HG03558 (cell line): Measurements from ENCODE around the gene CDKL4.
"Not testable (repeated sequence)": the region's sequence is repeated elsewhere in the genome, so short reads cannot be mapped to it uniquely, and the experiment has no call there.

Experiments used
- ATAC-seq: cut with Tn5 transposase; IDR thresholded peaks from one replicate; pipeline ENCODE4 v1.9.1; 2021; ENCODE audit warnings: moderate number of reproducible peaks; ENCODE audit not compliant: unreplicated experiment; ENCODE audit errors: extremely low read depth

CDKL4 gene

GRCh38 chr2:39243469-39244123 is at the start of gene CDKL4:
CDKL4 (minus strand) TSS chr2:39243970.
- no peak for ATAC-seq

- no peak for ATAC-seq
Measured at GRCh38 chr2:39290433-39290832, 46.7 kb upstream of the CDKL4 start.

GRCh38 chr2:39289609-39290008 is 45.8 kb upstream of the CDKL4 start:
- ATAC-seq, result no peak

DNA sequence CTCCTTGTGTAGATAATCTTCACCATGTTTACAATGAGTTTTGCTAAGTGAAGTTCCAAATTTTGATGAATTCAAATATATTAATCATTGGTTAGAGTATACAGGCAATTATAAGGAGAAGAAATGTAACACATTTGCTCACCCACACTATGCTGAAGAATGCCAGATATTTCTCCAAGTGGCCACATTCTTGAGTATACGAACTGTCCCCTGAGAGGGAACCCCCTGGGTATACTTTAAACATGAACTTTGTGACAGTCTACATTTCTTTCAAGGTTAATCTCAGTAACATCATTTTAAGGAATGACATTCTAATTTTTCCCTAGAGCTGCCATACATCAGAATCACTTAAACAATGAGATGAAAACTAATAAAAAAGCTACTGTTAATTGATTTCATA is 39.8 kb upstream of the CDKL4 start:
- no peak for ATAC-seq

- no peak for ATAC-seq
Measured at GRCh38 chr2:39281391-39281790, 37.6 kb upstream of the CDKL4 start.

GRCh38 chr2:39275016-39275415 is 31.2 kb upstream of the CDKL4 start:
- no peak for ATAC-seq

- no peak for ATAC-seq
Measured at GRCh38 chr2:39269941-39270340, 26.2 kb upstream of the CDKL4 start.

- ATAC-seq, result no peak
Measured at GRCh38 chr2:39266916-39267434, 23.2 kb upstream of the CDKL4 start.

GRCh38 chr2:39266139-39266805 is 22.5 kb upstream of the CDKL4 start:
- ATAC-seq, result peak; percentile 48

DNA sequence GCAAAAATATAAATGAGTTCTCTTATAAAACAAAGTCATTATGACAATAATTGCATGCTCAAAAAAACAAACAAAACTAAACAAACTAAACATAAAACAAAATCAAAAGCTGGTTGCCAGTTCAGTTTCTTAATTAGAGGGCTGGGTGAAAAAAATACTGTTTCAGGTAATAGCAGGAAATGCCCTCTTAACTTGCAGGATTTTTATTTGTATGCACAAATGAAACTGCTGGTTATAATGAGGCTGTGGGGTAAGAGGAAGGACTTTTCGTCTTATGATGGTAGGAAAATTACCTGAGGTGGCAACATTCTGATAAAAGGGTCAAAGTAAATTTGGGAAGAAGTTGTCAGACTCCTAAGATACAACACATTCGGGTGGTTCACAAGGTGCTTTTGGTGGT is 21.5 kb upstream of the CDKL4 start:
- no peak for ATAC-seq

DNA sequence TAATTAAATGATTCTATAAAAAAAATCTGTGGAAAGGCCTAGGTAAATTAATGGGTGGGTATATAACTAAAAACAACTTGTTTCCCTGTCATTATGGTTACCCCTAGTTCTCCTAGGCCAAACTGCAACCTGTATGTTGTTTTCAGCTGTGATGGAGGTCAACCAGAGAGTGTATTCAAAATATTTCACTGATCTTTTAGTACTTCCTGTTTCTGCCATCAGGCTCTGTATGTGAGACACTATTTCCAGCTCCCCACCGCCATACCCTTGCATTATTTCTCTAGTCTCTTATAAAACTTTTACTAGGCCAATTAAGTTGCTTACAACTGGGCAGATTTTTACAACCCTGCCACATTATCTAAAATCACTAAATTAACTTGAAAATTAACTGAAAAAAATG is 21.0 kb upstream of the CDKL4 start:
- ATAC-seq, result peak; percentile 36

GRCh38 chr2:39260087-39260486 is 16.3 kb upstream of the CDKL4 start:
- ATAC-seq, result no peak

DNA sequence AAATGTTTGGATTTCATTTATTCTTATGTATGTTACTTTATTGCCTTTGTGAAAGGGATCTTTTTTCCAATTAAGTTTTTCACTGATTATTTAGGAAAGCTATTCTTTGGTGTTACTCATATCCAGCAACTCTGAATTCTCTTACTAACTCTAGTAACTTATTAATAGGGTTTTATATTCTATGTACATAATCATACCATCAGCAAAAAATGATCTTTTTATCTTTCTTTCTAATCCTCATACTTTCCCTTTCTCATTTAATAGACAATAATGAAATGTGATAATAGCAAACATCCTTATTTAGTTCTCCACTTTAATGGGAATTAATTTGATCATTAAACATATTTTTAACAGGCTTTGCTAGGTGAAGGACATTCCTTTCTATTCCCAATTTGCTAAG is 12.3 kb upstream of the CDKL4 start:
- no peak for ATAC-seq

DNA sequence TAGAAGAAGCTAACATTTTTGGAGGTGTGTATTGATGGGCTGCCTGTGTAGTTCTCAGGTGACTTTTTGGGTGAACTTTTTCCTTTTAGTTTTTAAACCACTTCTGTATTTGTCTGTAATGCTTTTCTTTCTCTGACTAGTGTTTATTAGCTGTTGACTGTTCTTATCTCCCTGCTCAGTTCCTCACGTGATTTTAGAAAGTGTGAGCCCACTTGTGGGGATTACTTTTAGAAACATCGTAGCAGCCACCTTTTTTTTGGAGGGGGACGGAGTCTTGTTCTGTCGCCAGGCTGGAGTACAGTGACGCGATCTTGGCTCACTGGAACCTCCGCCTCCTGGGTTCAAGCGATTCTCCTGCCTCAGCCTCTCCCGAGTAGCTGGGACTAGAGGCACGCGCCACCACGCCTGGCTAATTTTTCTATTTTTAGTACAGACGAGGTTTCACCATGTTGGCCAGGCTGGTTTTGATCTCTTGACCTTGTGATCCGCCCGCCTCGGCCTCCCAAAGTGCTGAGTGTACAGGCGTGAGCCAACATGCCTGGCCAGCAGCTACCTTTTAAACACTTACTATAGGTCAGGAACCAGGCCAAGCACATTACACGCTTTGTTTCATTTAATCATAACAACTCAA is 9.2 kb upstream of the CDKL4 start:
- ATAC-seq, result no peak

- no peak for ATAC-seq
Measured at GRCh38 chr2:39247512-39248043, 3.8 kb upstream of the CDKL4 start.

GRCh38 chr2:39246382-39246980 is 2.7 kb upstream of the CDKL4 start:
- ATAC-seq, result no peak

DNA sequence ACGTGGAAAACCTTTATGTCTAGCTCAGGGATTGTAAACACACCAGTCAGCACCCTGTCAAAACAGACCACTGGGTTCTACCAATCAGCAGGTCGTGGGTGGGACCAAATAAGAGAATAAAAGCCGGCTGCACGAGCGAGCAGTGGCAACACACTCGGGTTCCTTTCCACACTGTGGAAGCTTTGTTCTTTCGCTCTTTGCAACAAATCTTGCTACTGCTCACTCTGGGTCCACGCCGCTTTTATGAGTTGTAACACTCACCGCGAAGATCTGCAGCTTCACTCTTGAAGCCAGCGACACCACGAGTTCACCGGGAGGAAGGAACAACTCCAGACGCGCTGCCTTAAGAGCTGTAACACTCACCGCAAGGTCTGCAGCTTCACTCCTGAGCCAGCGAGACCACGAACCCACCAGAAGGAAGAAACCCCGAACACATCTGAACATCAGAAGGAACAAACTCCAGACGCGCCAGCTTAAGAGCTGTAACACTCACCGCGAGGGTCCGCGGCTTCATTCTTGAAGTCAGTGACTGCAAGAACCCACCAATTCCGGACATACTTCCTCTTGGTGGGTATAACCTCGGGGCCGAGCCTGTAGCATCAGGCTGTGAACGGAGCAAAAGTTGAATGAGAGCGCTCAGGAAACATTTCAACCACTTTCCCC is 1.3 kb upstream of the CDKL4 start:
- not testable (repeated sequence) for ATAC-seq

- ATAC-seq, result not testable (repeated sequence)
Measured at GRCh38 chr2:39244241-39244862, 582 bp upstream of the CDKL4 start.

DNA sequence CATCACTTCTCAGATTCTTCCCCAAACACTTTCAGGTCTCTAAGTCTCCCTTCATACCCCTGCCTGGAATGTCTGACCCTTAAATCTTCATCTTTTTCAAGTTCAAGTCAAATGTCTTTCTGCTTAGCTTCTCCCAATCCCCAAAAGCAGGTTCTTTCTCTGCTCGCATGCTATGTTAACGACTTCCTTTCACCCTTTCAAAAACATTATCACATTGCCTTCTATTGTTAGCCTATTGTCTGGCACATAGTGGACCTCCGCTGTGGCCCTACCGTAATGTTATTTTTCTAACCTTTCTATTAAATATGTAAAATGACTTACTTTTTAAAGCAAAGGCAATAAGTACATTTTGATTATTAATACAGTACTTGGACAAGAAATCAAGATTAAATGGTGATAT is 2.2 kb downstream of the CDKL4 start:
- ATAC-seq, result no peak

GRCh38 chr2:39240758-39241157 is 3.0 kb downstream of the CDKL4 start:
- ATAC-seq, result no peak
